Mesendoderm (in vitro differentiated cells): ENCODE results near the gene KIFC1.
A peak's percentile ranks its signal among the peaks of the same experiment; 100 is the strongest.

Experiments used
- DNase-seq: peaks from one replicate; pipeline ENCODE4 v3.0.0; 2013
- H2AK5ac ChIP-seq: 2 replicates; pipeline ENCODE4 v1.6.1; 2013; ENCODE audit warnings: low read length, inconsistent platforms
- H2BK120ac ChIP-seq: 2 replicates; pipeline ENCODE4 v1.6.1; 2013; ENCODE audit warnings: low read depth, mild to moderate bottlenecking, low read length, moderate library complexity, mixed read lengths
- H2BK15ac ChIP-seq: replicated peaks from 2 replicates; pipeline ENCODE4 v1.6.1; 2013; ENCODE audit warnings: low read depth, mild to moderate bottlenecking, moderate library complexity
- H2BK5ac ChIP-seq: 2 replicates; pipeline ENCODE4 v1.6.1; 2013; ENCODE audit warnings: low read length, inconsistent platforms
- H3K18ac ChIP-seq: 2 replicates; pipeline ENCODE4 v1.6.1; 2013; ENCODE audit warnings: mild to moderate bottlenecking, low read length, mixed read lengths
- H3K23ac ChIP-seq: one replicate; pipeline ENCODE4 v1.6.1; 2013; ENCODE audit warnings: low read length
- H3K27ac ChIP-seq: 2 replicates; pipeline ENCODE4 v1.5.1; 2013; ENCODE audit warnings: low read depth, mild to moderate bottlenecking, inconsistent platforms, low read length, moderate library complexity
- H3K27me3 ChIP-seq: 2 replicates; pipeline ENCODE4 v1.6.1; 2013; ENCODE audit warnings: low read length, control low read depth, mild to moderate bottlenecking, inconsistent platforms; ENCODE audit not compliant: insufficient read depth, poor library complexity
- H3K36me3 ChIP-seq: 2 replicates; pipeline ENCODE4 v1.6.1; 2013; ENCODE audit warnings: low read length, inconsistent platforms; ENCODE audit not compliant: control insufficient read depth, insufficient read depth
- H3K4ac ChIP-seq: one replicate; pipeline ENCODE4 v1.6.1; 2013; ENCODE audit warnings: low read depth, mild to moderate bottlenecking, low read length, moderate library complexity
- H3K4me1 ChIP-seq: 2 replicates; pipeline ENCODE4 v1.6.1; 2013; ENCODE audit warnings: low read depth, low read length, inconsistent platforms; ENCODE audit not compliant: control insufficient read depth
- H3K4me2 ChIP-seq: 2 replicates; pipeline ENCODE4 v1.6.1; 2013; ENCODE audit warnings: low read length
- H3K4me3 ChIP-seq: 2 replicates; pipeline ENCODE4 v1.5.1; 2013; ENCODE audit warnings: mild to moderate bottlenecking, low read length
- H3K56ac ChIP-seq: one replicate; pipeline ENCODE4 v1.6.1; 2013; ENCODE audit warnings: low read length
- H3K79me1 ChIP-seq: 2 replicates; pipeline ENCODE4 v1.6.1; 2013; ENCODE audit warnings: low read length, inconsistent platforms
- H3K79me2 ChIP-seq: 2 replicates; pipeline ENCODE4 v1.6.1; 2013; ENCODE audit warnings: mild to moderate bottlenecking, low read length; ENCODE audit not compliant: control insufficient read depth, insufficient read depth
- H3K9ac ChIP-seq: 2 replicates; pipeline ENCODE4 v1.6.1; 2013; ENCODE audit warnings: low read length, inconsistent platforms
- H4K5ac ChIP-seq: one replicate; pipeline ENCODE4 v1.6.1; 2013; ENCODE audit warnings: low read length
- H4K8ac ChIP-seq: one replicate; pipeline ENCODE4 v1.6.1; 2013; ENCODE audit warnings: low read depth, mild to moderate bottlenecking, control low read depth, low read length, moderate library complexity
- WGBS: extraction: QIAGEN DNeasy Blood & Tissue Kit; methylation state at CpG from one replicate; pipeline ENCODE4 v1.1.7; 2013; ENCODE audit warnings: low lambda C conversion rate, missing lambda C conversion rate; ENCODE audit not compliant: insufficient coverage; ENCODE audit errors: extremely low coverage; 5-methylcytosine and 5-hydroxymethylcytosine counted together

KIFC1 gene

GRCh38 chr6:33404884-33405283 is 13.3 kb downstream of the KIFC1 start:
- no peak overlapping the region for H3K23ac ChIP-seq
- peaks cover 26% of the 10 kb centered on the region for H3K36me3 ChIP-seq
- no peaks in the 10 kb centered on the region for H3K4me1 ChIP-seq

GRCh38 chr6:33405386-33405940 is 13.8 kb downstream of the KIFC1 start:
- Histone ChIP-seq H3K36me3 (peaks cover 26% of the 10 kb centered on the region), H3K4me3 (no peak overlapping the region), H4K8ac (no peak overlapping the region), H2BK15ac (no peak overlapping the region), H3K27me3 (no peaks in the 10 kb centered on the region), H3K18ac (no peak overlapping the region), H4K5ac (no peak overlapping the region), H3K79me1 (peaks cover 4% of the 10 kb centered on the region), H3K4me2 (no peak overlapping the region), H3K27ac (no peak overlapping the region), H3K79me2 (no peaks in the 10 kb centered on the region), H3K9ac (no peak overlapping the region), H3K56ac (no peak overlapping the region), H2AK5ac (no peak overlapping the region), H3K4ac (no peak overlapping the region), H3K4me1 (no peaks in the 10 kb centered on the region), H3K23ac (no peak overlapping the region), H2BK120ac (no peak overlapping the region), H2BK5ac (no peak overlapping the region)
- no peak for DNase-seq
- WGBS, result no CpG with 5 or more reads among the region's 15 CpGs

More at GRCh38 chr6:33404884-33405283, 13.3 kb downstream of the KIFC1 start:
- Histone ChIP-seq H4K5ac (no peak overlapping the region), H3K4ac (no peak overlapping the region), H3K4me2 (no peak overlapping the region), H3K79me1 (peaks cover 4% of the 10 kb centered on the region), H2BK5ac (no peak overlapping the region), H3K56ac (no peak overlapping the region), H3K18ac (no peak overlapping the region), H2AK5ac (no peak overlapping the region), H4K8ac (no peak overlapping the region), H3K27ac (no peak overlapping the region), H3K9ac (no peak overlapping the region), H2BK15ac (no peak overlapping the region), H3K27me3 (no peaks in the 10 kb centered on the region), H2BK120ac (no peak overlapping the region), H3K4me3 (no peak overlapping the region), H3K79me2 (no peaks in the 10 kb centered on the region)
- WGBS, result no CpG with 5 or more reads among the region's 17 CpGs
- DNase-seq, result no peak

DNA sequence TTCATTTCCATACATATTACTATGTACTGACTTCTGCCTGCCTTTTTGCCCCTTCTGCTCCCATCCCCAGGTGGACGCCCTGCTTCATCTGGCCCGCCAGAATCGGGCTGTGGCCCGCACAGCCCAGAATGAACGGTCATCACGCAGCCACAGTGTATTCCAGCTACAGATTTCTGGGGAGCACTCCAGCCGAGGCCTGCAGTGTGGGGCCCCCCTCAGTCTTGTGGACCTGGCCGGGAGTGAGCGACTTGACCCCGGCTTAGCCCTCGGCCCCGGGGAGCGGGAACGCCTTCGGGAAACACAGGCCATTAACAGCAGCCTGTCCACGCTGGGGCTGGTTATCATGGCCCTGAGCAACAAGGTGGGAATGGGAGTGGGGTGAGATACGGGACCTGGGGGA is 14.5 kb downstream of the KIFC1 start:
- WGBS, result no CpG with 5 or more reads among the region's 17 CpGs
- Histone ChIP-seq H3K36me3 (peaks cover 26% of the 10 kb centered on the region), H3K27ac (no peak overlapping the region)

GRCh38 chr6:33407132-33407718 is 15.6 kb downstream of the KIFC1 start:
- Histone ChIP-seq H3K23ac (no peak overlapping the region), H2BK120ac (no peak overlapping the region), H3K9ac (no peak overlapping the region), H3K4me3 (no peak overlapping the region), H3K79me2 (peaks cover 3% of the 10 kb centered on the region), H3K4me1 (no peaks in the 10 kb centered on the region), H2AK5ac (no peak overlapping the region), H3K27me3 (no peaks in the 10 kb centered on the region), H4K5ac (no peak overlapping the region), H2BK5ac (no peak overlapping the region), H3K18ac (no peak overlapping the region), H3K56ac (no peak overlapping the region), H3K4me2 (no peak overlapping the region), H4K8ac (no peak overlapping the region), H3K4ac (no peak overlapping the region), H2BK15ac (no peak overlapping the region), H3K79me1 (peaks cover 6% of the 10 kb centered on the region), H3K27ac (no peak overlapping the region), H3K36me3 (peaks cover 26% of the 10 kb centered on the region)
- no CpG with 5 or more reads among the region's 5 CpGs for WGBS
- DNase-seq, result no peak

More for the DNA sequence above, 14.5 kb downstream of the KIFC1 start:
- no peak overlapping the region for H4K5ac ChIP-seq
- no peak overlapping the region for H3K56ac ChIP-seq
- H3K18ac ChIP-seq, result no peak overlapping the region
- H3K4ac ChIP-seq, result no peak overlapping the region
- DNase-seq, result no peak
- H3K79me2 ChIP-seq, result no peaks in the 10 kb centered on the region
- no peak overlapping the region for H2BK15ac ChIP-seq
- H3K9ac ChIP-seq, result no peak overlapping the region
- H2BK5ac ChIP-seq, result no peak overlapping the region
- no peak overlapping the region for H4K8ac ChIP-seq
- H3K27me3 ChIP-seq, result no peaks in the 10 kb centered on the region
- H3K4me1 ChIP-seq, result no peaks in the 10 kb centered on the region
- H3K4me3 ChIP-seq, result no peak overlapping the region
- no peak overlapping the region for H2BK120ac ChIP-seq
- H3K4me2 ChIP-seq, result no peak overlapping the region
- no peak overlapping the region for H3K23ac ChIP-seq
- H2AK5ac ChIP-seq, result no peak overlapping the region
- peaks cover 4% of the 10 kb centered on the region for H3K79me1 ChIP-seq

DNA sequence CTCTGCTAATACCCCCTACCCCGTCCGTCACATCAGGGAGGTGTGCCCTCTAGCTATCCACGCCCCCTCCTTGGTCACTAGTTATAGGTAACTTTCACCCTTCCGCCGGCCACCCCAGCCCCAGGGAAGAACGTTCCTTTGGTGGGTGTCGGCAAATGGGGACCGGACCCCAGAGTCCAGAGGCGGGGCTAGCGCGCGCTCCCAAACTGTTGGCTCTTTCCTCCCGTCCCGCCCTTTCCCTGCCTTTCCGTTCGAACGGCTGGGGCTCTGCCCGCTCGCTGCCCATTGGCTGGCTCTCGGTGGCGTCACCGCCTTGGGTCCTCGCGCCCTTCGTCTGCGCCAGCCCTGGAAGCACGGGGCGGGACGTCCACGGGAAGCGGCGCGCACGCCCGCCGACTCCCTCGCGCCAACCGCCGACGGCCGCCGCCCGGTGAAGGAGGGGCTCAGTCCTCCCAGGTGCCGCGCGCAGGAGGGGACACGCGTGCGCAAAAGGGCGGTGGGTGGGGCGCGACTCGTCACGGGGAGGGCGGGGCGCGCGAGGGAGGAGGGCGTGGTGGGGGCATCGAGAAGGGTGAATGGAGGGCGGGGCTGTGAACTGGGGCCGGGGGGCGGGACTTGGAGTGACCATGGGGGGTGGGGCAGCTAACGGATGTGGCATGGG is 18.6 kb downstream of the KIFC1 start:
- Histone ChIP-seq H2BK15ac (no peak overlapping the region), H3K4me1 (no peaks in the 10 kb centered on the region), H2BK5ac (no peak overlapping the region), H3K79me2 (peaks cover 3% of the 10 kb centered on the region), H3K4ac (peak overlapping the region; percentile 93), H2BK120ac (peak overlapping the region; percentile 10), H3K23ac (no peak overlapping the region), H3K79me1 (peaks cover 8% of the 10 kb centered on the region), H3K36me3 (peaks cover 17% of the 10 kb centered on the region), H4K5ac (no peak overlapping the region), H3K27ac (peak overlapping the region; percentile 71), H3K4me2 (peak overlapping the region; percentile 64), H4K8ac (no peak overlapping the region), H3K9ac (peak overlapping the region; percentile 80), H3K18ac (peak overlapping the region; percentile 93), H3K4me3 (peak overlapping the region; percentile 25), H3K56ac (peak overlapping the region; percentile 95), H3K27me3 (no peaks in the 10 kb centered on the region), H2AK5ac (no peak overlapping the region)
- peak; percentile 99 for DNase-seq
- WGBS, result no CpG with 5 or more reads among the region's 65 CpGs
